Left ventricle myocardium inferior (tissue), 1 donor: Measurements from ENCODE around the gene PDXK. TPM values are rescaled to one million over a fixed set of nuclear protein-coding genes. Genes with fewer than 3 reads are reported as not detected.

Source experiments
- DNase-seq: peaks from one replicate; pipeline ENCODE4 v3.0.0-alpha.2; 2020
- H3K27ac ChIP-seq: fragments of 200-600 bp; replicated peaks from 2 replicates; pipeline ENCODE4 v1.8.0; 2021
- H3K27me3 ChIP-seq: fragments of 200-600 bp; 2 replicates; pipeline ENCODE4 v1.8.0; 2021; ENCODE audit warnings: low read depth
- H3K36me3 ChIP-seq: fragments of 200-600 bp; 2 replicates; pipeline ENCODE4 v1.8.0; 2021
- H3K4me1 ChIP-seq: fragments of 200-600 bp; 2 replicates; pipeline ENCODE4 v1.8.0; 2021
- H3K4me3 ChIP-seq: fragments of 200-600 bp; 2 replicates; pipeline ENCODE4 v1.8.0; 2021; ENCODE audit warnings: mild to moderate bottlenecking, moderate library complexity
- H3K9me3 ChIP-seq: fragments of 200-600 bp; replicated peaks from 2 replicates; pipeline ENCODE4 v1.8.0; 2021
- CTCF ChIP-seq: fragments of 200-600 bp; IDR thresholded peaks from 2 replicates; pipeline ENCODE4 v1.8.0; 2021; ENCODE audit warnings: antibody characterized with exemption, mild to moderate bottlenecking, borderline replicate concordance
- intact Hi-C: fragments of 100-400 bp; cut with micrococcal nuclease; formaldehyde crosslinking; loops from one replicate; pipeline ENCODE4 v1.11.0; 2022
- total RNA-seq: library from RNA; stranded (reverse); fragmentation: NEBNext Ultra II Directional; extraction: Animal tissue kit (Norgen Biotek cat#: 25700); gene quantifications from one replicate; pipeline ENCODE4 v1.2.1, GENCODE V29; 2021
- donor health status: DM: no; HTN: yes; CAD: no; lungs with severe emphysema.

Gene PDXK
- total RNA-seq, 1 donor from 2014 or later: 88.4 TPM

- H3K27me3 ChIP-seq: no peaks in the 10 kb centered on the region
- no peak for DNase-seq
- peak overlapping the region; percentile 91 for H3K4me3 ChIP-seq
- no peaks in the 10 kb centered on the region for H3K36me3 ChIP-seq
- no peaks in the 10 kb centered on the region for H3K9me3 ChIP-seq
- intact Hi-C loops: no loop called here
- TF ChIP-seq CTCF: no peak
- H3K27ac ChIP-seq: peak overlapping the region; percentile 88
- peaks cover 42% of the 10 kb centered on the region for H3K4me1 ChIP-seq
These were observed 710 bp upstream of the PDXK start for GRCh38 chr21:43717967-43718871.

- H3K4me1 ChIP-seq: peaks cover 50% of the 10 kb centered on the region
- peaks cover 6% of the 10 kb centered on the region for H3K36me3 ChIP-seq
- no peaks in the 10 kb centered on the region for H3K27me3 ChIP-seq
- no peak for TF ChIP-seq CTCF
- intact Hi-C loops: no loop called here
- no peaks in the 10 kb centered on the region for H3K9me3 ChIP-seq
- DNase-seq: no peak
- peak overlapping the region; percentile 88 for H3K27ac ChIP-seq
- peak overlapping the region; percentile 91 for H3K4me3 ChIP-seq
These were observed 1.0 kb downstream of the PDXK start for GRCh38 chr21:43719748-43720538.

GRCh38 chr21:43720539-43721166 is 1.7 kb downstream of the PDXK start:
- Histone ChIP-seq H3K27ac (no peak overlapping the region), H3K9me3 (no peaks in the 10 kb centered on the region), H3K4me1 (peaks cover 57% of the 10 kb centered on the region), H3K36me3 (peaks cover 6% of the 10 kb centered on the region), H3K27me3 (no peaks in the 10 kb centered on the region), H3K4me3 (peak overlapping the region; percentile 91)
- DNase-seq: no peak
- intact Hi-C loops: no loop called here
- TF ChIP-seq CTCF: no peak

GRCh38 chr21:43721206-43721605 is 2.3 kb downstream of the PDXK start:
- Histone ChIP-seq H3K4me3 (peak overlapping the region; percentile 91), H3K27ac (no peak overlapping the region), H3K36me3 (peaks cover 6% of the 10 kb centered on the region), H3K27me3 (no peaks in the 10 kb centered on the region), H3K9me3 (no peaks in the 10 kb centered on the region), H3K4me1 (peaks cover 63% of the 10 kb centered on the region)
- DNase-seq: no peak
- TF ChIP-seq CTCF: no peak
- intact Hi-C loops: no loop called here

- Histone ChIP-seq H3K27ac (no peak overlapping the region), H3K4me1 (peaks cover 70% of the 10 kb centered on the region), H3K4me3 (no peak overlapping the region), H3K36me3 (peaks cover 6% of the 10 kb centered on the region), H3K9me3 (no peaks in the 10 kb centered on the region), H3K27me3 (no peaks in the 10 kb centered on the region)
- no peak for DNase-seq
- TF ChIP-seq CTCF: no peak
- intact Hi-C loops: no loop called here
These were observed 3.0 kb downstream of the PDXK start for GRCh38 chr21:43721939-43722338.
